HG03103 (cell line): ENCODE measurements around the gene ZNF761.

Experiments
- ATAC-seq: cut with Tn5 transposase; IDR thresholded peaks from one replicate; pipeline ENCODE4 v1.9.1; 2021; ENCODE audit warnings: low read depth; ENCODE audit not compliant: unreplicated experiment

Gene ZNF761

DNA sequence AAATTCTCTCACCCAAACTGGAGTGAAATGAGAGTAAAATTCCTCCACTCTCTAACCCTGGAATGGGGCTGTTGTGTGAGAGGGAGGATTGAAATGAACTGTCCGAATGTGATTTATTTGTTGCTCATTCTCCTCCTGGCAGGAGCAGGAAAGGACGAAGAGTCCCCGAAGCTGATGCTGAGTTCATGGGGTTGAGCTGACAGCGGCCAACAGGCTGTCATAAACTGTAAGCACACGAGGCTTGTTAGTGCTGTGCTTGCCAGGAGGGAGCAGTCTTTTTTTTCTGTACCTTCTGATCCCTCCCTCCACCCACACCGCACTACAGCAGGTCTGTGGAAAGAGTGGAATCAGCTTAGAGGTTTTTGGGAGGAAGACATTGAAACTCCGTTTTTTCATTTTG is 73.1 kb downstream of the ZNF761 start:
- no peak for ATAC-seq

DNA sequence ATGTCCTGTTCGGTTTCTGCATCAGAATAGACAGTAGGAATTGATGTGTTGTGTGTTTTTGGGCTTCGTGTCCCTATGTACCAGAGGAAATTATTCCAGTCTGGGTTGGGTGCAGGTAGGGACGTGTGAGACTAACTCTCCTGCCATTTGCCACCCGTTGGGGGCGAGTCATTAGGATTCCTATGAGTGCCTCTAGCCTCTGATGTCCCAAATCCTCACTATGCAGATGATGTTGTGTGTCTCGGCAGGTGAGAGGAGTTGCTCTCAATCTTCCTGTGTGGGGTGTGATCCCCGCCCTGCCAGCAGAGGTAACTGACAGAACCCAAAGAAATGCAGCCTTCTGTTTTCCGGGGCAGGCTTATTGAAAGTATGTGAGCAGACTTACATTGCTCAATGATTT is 74.9 kb downstream of the ZNF761 start:
- no peak for ATAC-seq
